Activated CD8-positive, alpha-beta memory T cell treated with anti-CD3 and anti-CD28 coated beads for 48 hours (primary cell): ENCODE data around the gene TEX50.
"Not testable (repeated sequence)": the region's sequence is repeated elsewhere in the genome, so short reads cannot be mapped to it uniquely, and the experiment has no call there.

ENCODE experiments used
- DNase-seq, 3 experiments: peaks; one replicate each; pipeline ENCODE4 v3.0.0-alpha.2; 2020; ENCODE audit warnings: low read depth in 2 of 3, low spot score in 2 of 3

TEX50 gene, protein sequence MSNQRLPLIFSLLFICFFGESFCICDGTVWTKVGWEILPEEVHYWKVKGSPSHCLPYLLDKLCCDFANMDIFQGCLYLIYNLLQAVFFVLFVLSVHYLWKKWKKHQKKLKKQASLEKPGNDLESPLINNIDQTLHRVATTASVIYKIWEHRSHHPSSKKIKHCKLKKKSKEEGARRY

DNA sequence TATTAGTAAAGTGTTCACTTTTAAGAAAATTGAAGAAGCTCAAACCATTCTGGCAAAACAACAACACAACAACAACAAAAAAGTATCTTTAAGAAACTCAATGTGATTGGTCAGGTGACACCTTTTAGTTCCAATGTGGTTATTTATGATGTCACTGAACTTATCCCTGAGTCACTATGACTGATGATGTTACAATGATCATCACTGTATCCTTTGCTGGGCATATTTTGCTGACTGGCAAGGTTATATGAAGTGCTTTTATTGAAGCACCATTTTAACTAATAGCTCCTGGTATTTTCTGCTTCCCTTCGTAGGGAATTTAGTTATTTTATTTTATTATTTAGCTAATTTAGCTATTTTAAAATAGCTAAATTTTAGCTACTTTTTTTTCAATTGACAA lies at the start of gene TEX50:
TEX50 (plus strand) TSS at position 223 of the 400 bp plus-strand sequence. CDS start 184 bp downstream, outside the sequence.
- no peak for DNase-seq

DNA sequence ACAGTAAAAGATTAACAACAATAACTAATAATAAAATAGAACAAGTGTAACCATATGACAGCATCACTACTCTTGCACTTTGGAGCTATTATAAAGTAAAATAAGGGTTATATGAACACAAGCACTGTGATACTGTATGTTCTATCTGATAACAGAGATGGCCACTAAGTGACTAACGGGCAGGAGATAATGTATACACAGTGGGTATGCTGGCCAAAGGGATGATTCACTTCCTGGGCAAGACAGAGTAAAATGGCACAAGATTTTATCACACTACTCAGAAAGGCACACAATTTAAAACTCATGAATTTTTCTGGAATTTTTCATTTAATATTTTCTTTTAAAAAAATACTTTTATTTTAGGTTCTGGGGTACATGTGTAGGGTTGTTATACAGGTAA lies 44.6 kb upstream of the TEX50 start:
- no peak for DNase-seq

DNA sequence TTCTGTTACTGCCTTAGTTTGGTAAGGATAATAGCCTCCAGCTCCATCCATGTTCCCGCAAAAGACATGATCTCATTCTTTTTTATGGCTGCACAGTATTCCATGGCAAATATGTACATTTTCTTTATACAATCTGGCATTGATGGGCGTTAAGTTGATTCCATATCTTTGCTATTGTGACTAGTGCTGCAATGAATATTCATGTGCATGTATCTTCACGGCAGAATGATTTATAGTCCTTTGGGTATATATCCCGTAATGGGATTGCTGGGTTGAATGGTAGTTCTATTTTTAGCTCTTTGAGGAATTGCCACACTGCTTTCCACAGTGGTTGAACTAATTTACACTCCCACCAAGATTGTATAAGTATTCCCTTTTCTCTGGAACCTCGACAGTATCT lies 44.0 kb upstream of the TEX50 start:
- DNase-seq: not testable (repeated sequence)

DNA sequence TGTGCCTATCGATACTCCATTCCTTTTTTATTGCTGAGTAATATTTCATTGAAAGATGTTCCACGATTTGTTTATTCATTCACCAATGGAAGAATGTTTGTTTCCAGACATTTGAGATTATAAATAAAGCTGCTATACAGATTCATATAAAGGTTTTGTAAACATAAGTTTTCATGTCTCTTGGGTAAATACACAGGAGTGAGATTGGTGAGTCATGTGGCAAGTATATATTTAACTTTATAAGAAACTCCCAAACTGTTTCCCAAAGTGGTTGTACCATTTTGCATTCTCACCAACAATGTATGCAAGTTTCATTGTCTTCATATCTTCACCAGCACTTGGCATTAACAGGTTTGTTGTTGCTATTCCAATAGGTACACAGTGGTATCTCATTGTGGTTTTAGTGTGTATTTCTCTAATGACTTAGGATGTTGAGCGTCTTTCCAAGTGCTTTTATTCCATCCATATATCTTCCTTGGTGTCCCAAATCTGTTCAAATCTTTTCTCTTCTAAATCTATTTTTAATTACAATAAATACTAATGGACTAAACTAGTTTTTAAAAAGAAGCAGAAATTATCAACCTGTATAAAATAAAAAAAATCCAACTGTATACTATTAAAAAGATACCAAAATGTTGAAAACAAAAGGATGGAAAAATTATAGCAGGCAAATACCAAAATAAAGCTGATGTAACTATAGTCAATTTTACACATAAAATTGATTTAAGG lies 38.9 kb upstream of the TEX50 start:
- no peak for DNase-seq

DNA sequence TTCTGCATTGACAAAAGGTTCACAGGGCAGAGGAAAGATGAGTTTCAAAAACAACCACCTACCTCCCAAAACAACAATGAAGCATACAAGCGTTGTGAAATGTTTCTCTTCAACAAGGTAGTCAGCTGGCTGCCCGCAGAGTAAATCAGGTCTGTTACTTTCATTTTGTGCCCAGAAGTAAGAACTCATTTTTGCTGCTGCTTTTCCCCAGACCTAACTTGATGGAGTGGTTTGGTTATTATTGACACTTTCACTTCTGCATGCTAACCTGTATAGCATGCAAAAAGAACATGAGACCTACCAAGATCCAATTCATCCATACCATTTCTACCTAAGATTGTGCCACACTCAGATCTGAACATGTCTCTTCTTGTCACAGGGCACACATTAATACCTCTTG lies 33.5 kb upstream of the TEX50 start:
- DNase-seq: no peak

DNA sequence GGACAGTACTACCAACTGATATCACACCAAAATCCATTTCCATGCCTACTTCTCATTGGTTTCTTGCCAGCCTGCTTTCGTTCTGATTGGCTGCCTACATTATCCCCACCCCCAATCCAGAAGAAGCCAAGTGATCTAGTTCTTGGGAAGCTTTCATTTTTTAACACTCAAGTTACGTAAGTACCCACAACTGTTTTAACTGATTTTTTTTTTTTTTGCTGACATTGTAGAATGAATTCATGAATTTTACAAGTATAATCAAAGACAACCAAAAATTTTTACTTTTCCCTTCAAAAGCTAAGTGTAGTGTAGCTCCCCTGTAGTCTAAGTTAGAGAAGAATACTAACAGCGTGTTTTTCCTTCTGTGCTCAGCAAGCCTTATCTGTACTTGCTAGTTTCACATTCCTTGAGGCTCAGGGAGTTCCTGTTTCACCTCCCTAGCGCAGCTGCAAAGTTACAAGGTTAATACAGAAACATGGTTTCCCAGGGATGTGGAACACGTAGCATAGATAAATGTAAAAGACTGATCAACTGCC lies 32.0 kb upstream of the TEX50 start, which contains the start of gene SLC9C2:
SLC9C2 (minus strand) TSS at position 17 of the 536 bp plus-strand sequence. CDS start 1,296 bp downstream, outside the sequence.
- no peak for DNase-seq

DNA sequence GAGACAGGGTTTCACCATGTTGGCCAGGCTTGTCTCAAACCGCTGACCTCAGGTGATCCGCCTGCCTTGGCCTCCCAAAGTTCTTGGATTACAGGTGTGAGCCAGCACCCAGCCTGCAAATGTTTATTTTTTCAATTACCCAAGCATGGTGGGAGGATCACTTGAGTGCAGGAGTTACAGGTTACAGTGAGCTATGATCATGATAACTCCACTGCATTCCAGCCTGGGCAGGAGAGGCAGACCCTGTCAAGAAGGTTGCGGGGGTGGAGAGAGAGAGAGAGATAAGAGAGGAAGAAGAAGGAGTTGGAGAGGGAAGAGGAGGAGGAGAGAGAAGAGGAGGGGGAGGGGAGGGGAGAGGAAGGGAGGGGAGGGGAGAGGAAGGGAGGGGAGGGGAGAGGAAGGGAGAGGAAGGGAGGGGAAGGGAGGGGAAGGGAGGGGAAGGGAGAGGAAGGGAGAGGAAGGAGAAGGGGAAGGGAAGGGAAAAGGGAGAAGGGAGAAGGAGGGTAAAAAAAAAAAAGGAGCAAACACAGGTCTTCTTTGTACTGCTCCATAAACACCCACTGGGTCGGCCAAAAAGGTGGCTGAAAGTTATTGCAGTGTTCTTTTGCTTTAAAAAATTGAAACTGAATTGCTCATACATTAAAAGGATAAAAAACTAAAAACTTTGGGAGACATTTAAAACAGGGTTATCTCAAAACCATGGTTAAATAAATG lies 26.5 kb upstream of the TEX50 start:
- DNase-seq: no peak

DNA sequence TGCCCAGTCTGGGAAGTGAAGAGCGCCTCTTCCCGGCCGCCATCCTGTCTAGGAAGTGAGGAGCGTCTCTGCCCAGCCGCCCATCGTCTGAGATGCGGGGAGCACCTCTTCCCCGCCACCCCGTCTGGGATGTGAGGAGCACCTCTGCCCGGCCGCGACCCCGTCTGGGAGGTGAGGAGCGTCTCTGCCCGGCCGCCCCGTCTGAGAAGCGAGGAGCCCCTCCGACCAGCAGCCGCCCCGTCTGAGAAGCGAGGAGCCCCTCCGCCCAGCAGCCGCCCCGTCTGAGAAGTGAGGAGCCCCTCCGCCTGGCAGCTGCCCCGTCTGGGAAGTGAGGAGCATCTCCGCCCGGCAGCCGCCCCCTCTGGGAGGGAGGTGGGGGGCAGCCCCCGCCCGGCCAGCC lies 22.1 kb upstream of the TEX50 start:
- not testable (repeated sequence) for DNase-seq

DNA sequence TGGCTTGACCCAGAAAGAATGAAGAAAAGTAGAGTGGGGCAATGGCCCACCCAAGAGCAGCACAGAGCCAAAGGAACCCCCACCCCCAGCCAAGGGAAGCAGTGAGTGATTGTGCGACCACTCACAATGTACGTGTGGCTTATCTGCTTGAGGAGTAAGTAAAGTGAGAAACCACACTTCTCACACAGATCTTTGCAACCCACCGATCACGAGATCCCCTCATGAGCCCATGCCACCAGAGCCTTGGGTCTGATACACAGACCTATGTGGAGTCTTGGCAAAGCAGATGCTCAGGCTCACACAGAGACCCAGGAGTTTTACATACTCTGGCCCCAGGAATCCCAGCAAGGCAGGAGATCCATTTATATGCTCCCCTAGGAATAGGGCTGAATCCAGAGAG lies 18.3 kb upstream of the TEX50 start:
- no peak for DNase-seq

DNA sequence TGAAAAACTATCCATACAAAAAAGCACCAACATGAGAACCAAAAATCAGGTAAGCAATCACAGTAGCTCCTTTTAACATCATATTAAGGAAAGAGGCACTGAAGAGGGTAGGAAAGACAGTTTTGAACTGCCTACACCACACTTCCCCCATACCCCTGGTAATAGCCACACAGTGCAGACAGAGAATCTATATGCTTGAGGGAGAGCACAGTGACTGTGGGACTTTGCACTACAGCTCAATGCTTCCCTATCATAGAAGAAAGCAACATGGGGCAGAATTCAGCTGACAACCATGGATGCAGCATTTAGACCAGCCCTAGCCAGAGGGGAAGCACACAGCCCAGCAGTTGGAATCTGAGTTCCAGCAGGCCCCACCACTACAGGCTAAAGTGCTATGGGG lies 7.9 kb upstream of the TEX50 start:
- no peak for DNase-seq

DNA sequence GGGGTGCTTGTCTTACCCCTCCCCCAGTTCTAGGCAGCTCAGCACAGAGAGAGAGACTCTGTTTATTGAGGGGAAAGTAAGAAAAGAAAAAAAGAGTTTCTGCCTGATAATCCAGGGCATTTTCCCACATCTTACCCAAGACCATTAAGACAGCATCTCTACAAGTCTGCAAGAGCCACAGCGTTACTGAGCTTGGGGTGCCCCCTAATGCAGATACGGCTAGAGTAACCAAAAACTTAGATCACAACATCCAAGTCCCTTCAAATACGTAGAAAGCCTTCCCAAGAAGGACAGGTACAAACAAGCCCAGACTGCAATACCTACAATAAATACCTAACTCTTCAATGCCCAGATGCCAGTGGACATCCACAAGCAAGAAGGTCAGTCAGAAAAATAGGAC lies 6.2 kb upstream of the TEX50 start:
- DNase-seq: no peak

DNA sequence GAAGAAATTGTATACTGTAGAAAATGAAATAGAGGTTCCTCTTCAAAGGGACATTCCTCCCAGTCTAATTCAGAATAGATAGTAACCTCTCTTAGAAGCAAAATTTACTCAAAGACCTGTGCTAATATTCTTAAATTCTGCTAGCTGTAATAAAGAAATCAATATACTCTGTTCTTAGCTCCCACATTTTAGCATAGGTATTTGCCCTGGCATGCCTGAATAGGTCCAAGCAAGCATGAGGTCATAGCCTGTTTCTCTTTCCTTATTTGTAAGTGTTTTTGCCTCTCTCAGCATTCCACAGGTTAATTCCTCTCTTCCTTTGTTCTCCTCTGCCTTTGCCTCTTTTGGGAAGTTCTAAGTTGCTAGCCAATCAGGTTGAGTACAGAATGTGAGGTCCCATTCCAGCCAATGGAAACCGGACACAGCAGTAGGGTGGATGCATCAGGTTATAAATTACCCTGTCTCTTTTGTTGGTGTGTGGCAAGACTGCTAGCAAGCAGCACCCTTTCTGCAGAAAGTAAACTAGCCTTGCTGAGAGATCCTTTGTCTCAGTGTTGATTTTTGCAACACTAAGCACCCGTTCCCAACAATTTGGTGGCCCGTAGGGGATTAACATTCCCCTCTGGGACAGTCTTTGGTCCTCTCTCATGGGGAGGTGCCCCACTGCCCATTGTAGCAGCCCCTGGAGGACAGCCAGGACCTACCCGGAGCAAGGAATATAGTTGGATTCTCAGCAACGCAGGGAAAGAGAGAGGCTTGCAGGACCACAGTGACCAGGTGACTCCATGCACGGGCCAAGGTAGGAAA lies 2.3 kb downstream of the TEX50 start:
- not testable (repeated sequence) for DNase-seq

DNA sequence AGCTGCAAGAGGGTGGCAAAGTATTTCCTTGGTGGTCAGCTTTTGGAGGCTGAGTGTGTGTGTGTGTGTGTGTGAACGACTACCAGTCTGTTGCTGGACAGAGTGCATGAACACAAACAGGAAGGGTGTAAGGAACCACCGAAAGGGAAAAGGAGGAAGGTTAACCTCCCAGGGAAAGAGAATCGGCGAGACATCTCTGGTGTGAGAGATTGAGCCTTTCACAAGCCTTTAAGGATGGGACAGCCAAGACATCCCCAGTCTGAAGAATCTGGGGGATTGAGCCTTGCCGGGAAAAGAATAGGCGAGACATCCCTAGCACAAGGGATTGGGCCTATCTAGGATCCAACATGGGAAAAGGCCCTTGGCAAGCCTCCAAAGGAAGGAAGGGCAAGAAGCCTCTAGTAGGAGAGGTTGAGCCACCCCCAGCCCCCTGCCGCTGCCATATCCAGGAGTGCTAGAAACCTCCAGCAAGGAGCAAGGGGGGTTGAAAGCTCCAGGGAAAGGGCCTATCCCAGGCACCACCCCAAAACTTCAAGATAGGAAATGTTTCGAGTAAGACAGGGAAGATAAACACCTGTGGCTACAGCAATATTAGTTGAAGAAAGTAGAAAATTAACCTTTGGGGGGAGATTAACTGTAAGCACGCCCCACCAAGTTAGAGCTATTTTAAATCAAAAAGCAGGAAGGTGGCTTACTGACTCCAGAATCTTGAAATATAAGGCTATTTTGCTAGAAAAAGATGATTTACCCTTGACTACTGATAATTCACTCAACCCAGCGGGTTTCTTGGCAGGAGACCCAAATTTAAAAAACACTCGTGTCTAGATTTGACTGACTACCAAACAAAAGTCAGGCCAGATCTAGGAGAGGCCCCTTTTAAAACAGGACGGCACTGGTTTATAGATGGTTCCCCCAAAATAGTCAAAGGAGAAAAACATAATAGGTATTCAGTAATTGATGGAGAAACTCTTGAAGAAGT lies 3.2 kb downstream of the TEX50 start:
- no peak for DNase-seq

DNA sequence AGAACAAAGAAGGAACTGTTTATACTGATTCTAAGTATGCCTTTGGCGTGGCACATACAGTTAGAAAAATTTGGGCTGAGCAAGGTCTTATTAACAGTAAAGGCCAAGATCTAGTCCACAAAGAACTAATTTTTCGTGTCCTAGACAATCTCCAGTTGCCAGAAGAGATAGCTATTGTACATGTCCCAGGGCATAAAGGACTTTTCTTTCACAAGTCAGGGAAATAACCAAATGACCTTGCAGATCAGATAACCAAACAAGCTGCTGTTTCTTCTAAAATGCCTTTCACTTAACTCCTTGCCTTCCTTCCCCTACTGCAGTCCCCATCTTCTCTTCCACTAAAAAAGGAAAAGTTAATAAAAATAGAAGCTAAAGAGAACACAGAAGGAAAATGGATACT lies 4.0 kb downstream of the TEX50 start:
- DNase-seq: no peak

DNA sequence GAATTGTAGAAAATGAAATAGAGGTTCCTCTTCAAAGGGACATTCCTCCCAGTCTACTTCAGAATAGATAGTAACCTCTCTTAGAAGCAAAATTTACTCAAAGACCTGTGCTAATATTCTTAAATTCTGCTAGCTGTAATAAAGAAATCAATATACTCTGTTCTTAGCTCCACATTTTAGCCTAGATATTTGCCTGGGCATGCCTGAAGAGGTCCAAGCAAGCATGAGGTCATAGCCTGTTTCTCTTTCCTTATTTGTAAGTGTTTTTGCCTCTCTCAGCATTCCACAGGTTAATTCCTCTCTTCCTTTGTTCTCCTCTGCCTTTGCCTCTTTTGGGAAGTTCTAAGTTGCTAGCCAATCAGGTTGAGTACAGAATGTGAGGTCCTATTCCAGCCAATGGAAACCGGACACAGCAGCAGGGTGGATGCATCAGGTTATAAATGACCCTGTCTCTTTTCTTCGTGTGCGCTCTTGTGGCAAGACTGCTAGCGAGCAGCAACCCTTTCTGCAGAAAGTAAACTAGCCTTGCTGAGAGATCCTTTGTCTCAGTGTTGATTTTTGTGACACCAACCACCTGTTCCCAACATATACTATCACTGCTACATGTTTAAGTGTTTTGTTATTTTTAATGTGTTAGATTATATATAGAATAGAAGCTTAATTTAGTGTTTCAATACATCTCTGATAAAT lies 7.5 kb downstream of the TEX50 start:
- not testable (repeated sequence) for DNase-seq

DNA sequence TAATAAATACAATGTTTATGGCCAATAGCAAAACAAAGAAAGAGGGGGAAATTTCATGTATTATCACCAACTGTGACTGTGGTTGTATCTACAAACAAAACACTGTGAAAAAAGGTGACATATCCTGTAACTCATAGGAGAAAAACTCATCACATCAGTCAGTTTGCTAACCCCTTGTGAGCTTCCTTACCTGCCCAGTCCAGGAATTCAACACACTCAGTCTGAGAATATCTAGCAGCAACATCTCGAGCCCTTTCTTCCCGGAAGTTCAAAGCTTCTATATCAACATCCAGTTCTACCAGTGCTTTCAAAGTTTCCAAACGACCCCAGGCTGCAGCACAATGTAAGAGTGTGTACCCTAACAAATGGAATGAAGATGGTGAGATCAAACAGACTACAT lies 11.5 kb downstream of the TEX50 start:
- DNase-seq: no peak

DNA sequence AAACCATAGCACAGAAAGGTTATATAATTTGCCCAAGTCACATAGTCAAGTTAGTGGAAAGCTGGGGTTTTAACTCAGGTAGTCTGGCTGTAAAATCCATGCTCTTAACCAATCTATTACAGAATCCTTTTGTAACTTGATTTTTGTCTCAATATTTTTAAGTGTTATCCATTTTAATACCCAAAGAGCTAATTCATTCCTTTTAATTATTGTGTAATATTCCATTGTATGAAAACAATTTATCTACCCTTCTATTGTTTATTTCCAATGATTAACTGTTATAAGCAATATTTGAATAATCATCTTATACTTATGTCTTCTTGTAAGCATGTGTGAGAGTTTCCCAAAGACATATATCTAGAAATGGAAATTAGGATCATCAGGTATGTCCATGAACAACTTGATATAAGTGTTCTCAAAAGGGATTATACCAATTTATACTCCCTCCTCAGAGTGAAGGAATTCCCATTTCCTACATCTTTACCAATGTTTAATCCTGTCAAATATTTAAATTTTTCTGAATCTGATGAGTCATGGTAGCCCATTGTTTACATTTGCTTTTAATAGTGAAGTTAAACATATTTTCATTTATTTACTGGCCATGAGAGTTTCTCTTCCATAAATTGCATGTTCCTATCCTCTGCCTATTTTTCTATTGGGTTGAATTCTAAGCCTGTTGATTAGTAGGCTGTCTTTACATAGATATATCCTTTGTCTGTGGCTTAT lies 13.9 kb downstream of the TEX50 start:
- DNase-seq: no peak

DNA sequence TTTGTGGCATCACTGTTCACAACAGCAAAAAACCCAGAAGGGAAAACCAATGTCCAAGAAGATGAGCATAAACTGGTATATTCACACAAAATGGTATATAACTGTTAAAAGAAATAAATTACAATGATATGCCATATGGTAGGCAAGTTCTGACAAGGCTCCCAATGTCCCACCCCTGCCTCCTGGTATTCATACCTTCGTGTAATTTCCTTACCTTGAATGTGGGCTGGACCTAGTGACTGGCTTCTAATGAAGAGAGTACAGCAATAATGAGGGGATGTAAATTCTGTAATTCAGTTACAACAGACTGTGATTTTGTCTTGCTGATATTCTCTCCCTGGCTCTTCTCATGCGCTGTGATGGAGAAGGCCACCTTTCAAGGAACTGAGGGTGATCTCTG lies 25.2 kb downstream of the TEX50 start:
- no peak for DNase-seq

DNA sequence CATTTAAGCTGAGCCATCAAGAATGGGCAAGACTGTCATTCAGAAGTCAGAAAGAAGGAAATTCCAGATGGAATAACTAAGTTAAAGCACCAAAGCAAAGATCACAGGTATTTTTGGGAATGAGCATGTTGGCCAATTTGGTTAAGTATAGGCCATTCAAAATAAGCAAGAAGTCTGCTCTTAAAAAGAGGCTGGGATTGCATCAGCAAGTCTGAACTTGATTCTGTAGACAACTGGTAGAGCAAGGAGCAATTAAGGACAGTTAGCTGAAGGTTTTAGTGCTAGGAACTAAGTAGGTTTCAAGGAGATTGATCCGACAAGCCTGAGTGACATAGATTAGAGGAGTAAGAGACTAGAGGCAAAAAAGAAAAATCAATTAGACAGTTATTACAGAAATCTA lies 26.1 kb downstream of the TEX50 start:
- DNase-seq: no peak
